ENCODE data around the gene AQP2.

The AQP2 gene

DNA sequence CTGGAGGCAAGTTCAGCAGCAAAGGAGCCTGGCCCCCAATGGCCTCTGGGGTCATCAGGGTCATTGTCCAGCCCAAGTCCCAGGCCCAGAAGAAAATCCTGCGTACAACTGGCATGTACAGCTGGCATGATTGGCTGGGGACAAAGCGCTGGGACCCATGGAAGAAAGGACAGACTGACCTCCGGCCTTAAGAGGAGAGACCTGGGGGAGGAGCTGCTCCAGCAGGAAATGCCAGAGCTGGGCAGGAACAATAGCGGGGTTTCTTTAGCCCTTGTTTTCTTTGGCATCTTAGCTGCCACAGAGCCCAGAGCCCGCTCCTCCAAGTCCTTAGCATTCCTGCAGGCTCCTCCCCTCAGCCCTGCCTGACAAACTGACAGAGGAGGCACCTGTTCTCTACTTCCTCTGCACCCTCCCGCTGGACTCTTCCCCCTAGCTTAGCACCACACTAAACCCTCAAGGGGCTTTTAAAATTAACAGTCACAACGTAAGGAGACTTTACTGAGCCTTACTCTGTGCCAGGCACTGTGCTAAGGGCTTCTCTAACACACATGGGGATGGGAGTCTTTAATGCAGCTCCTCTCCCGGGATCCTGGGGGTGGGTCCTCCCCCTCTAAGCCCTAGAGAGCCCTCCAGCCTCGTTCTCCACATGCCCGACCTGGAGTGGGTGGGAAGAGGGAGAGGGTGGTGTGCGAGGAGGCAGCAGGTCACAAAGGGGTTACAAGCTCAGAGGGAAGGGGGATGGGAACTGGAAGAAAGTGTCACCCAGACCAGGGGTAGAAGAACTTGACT lies 9.3 kb downstream of the AQP2 start:
- in situ Hi-C loops (cut with HindIII; ENCODE audit: low sequenced_read_pairs) = no loop called here

DNA sequence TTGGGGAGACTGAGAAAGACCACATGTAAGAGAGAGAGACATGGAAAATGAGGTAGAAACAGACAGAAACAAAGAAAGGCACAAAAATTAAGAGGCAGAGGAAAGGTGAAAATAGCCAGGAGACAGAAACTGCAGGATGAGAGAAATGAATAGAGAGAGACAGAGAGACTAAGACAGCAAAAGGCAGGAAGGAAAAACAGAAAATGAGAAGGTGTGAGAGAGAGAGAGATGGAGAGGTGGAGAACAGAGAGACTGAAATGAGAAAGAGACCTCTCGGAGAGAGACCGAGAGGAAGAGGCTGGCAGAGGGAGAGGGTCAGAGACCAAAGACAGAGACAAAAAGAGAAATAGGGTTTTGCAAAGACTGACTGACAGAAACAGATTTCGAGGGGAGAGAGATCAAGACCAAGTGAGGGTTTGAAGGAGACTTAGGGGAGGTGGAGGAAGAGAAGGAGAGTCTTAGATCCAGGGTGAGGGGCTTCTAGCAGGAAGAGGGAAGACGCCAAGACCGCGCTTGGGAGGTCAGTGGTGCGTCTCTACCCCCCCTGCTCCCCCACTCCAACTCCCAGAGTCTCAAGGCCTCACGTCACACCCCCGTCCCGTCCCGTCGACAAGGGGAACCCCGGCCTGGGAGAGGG lies 10.1 kb downstream of the AQP2 start:
- TF ChIP-seq, protein P1, sequence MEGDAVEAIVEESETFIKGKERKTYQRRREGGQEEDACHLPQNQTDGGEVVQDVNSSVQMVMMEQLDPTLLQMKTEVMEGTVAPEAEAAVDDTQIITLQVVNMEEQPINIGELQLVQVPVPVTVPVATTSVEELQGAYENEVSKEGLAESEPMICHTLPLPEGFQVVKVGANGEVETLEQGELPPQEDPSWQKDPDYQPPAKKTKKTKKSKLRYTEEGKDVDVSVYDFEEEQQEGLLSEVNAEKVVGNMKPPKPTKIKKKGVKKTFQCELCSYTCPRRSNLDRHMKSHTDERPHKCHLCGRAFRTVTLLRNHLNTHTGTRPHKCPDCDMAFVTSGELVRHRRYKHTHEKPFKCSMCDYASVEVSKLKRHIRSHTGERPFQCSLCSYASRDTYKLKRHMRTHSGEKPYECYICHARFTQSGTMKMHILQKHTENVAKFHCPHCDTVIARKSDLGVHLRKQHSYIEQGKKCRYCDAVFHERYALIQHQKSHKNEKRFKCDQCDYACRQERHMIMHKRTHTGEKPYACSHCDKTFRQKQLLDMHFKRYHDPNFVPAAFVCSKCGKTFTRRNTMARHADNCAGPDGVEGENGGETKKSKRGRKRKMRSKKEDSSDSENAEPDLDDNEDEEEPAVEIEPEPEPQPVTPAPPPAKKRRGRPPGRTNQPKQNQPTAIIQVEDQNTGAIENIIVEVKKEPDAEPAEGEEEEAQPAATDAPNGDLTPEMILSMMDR (IDR thresholded peaks at IDR 0.05; ENCODE audit: low read depth, low read length, missing control alignments) = no peak
- in situ Hi-C loops (cut with HindIII; ENCODE audit: low sequenced_read_pairs) = no loop called here
- no peak for DNase-seq (ENCODE audit: low read depth)
- H3K4me3 ChIP-seq (ENCODE audit: low read depth, low read length) = no peak overlapping the region

More for the DNA sequence above, 9.3 kb downstream of the AQP2 start:
- H3K4me3 ChIP-seq (ENCODE audit: low read depth, low read length) = no peak overlapping the region
- TF ChIP-seq, protein P1 (IDR thresholded peaks at IDR 0.05; ENCODE audit: low read depth, low read length, missing control alignments) = no peak
- no peak for DNase-seq (ENCODE audit: low read depth)

DNA sequence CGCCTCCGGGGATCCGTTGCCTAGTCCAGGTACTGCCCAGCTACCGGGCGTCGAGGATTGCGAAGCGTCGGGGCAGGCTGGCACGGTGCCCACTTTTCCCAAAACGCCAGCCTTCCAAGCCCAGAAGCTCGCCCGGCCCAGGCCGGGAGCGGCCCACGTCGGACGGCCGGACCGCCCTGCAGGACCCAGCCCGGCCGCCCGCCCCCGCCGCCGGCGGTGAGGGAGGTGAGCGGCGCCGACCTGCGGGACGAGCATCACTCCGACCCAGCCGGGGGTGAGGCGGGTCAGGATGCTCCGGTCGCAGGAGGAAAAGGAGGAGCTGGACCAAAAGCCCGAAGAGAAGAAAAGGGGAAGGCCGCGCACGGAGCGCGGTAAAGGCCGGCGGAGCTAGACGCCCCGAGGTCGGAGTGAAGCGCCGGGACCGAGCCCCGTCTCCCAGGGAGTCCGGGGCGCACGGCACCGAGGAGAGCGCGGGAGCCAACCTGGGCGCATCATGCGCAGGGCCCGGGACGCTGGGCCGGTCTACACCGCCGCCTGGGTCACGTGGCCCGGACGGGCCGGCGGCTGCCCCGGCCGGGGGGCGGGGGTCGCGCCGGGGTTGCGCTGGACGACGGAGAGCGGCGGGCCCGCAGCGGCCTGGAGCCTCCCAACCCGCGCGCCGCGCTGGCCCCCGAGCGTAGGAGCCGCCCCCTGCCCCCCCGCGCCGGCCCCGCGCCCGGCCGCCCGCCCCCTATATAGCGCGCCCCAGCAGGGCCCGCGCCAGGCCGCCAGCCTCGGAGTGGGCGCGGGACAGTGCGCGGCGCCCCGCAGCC lies 10.8 kb downstream of the AQP2 start, which contains the start of gene AQP5:
Gene AQP5, plus strand, starts transcription at position 762 of the 812 bp plus-strand sequence. CDS start 146 bp downstream, outside the sequence.
- H3K4me3 ChIP-seq (ENCODE audit: low read depth, low read length) = peak within 1 kb of the TSS; percentile 30
- in situ Hi-C loops (cut with HindIII; ENCODE audit: low sequenced_read_pairs) = no loop called here

DNA sequence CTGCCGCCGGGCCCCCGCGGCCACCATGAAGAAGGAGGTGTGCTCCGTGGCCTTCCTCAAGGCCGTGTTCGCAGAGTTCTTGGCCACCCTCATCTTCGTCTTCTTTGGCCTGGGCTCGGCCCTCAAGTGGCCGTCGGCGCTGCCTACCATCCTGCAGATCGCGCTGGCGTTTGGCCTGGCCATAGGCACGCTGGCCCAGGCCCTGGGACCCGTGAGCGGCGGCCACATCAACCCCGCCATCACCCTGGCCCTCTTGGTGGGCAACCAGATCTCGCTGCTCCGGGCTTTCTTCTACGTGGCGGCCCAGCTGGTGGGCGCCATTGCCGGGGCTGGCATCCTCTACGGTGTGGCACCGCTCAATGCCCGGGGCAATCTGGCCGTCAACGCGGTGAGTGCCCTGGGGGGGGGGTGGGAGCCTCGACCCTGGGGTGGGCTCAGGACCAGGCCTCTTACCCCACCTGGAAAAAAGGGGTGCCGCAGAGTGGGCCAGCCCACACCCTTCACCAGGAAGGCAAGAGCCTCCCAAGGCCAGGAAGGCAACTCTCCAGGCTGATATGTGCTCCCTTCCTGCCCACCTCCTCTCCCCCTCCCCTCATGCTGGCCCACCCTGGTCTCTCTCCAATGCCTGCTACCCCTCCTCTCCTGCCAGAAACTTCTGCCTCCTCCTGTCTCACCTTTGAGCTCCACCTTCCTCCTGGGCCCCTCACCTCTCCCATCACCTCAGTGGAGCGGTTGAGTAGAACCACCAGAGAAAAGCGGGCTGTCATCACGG lies 11.6 kb downstream of the AQP2 start:
- no peak for DNase-seq (ENCODE audit: low read depth)
- H3K4me3 ChIP-seq (ENCODE audit: low read depth, low read length) = no peak overlapping the region
- TF ChIP-seq, protein P1 (IDR thresholded peaks at IDR 0.05; ENCODE audit: low read depth, low read length, missing control alignments) = no peak
- in situ Hi-C loops (cut with HindIII; ENCODE audit: low sequenced_read_pairs) = no loop called here

More for the DNA sequence above, 10.8 kb downstream of the AQP2 start, which contains the start of gene AQP5:
- TF ChIP-seq, protein P1 (IDR thresholded peaks at IDR 0.05; ENCODE audit: low read depth, low read length, missing control alignments) = no peak
- no peak for DNase-seq (ENCODE audit: low read depth)

DNA sequence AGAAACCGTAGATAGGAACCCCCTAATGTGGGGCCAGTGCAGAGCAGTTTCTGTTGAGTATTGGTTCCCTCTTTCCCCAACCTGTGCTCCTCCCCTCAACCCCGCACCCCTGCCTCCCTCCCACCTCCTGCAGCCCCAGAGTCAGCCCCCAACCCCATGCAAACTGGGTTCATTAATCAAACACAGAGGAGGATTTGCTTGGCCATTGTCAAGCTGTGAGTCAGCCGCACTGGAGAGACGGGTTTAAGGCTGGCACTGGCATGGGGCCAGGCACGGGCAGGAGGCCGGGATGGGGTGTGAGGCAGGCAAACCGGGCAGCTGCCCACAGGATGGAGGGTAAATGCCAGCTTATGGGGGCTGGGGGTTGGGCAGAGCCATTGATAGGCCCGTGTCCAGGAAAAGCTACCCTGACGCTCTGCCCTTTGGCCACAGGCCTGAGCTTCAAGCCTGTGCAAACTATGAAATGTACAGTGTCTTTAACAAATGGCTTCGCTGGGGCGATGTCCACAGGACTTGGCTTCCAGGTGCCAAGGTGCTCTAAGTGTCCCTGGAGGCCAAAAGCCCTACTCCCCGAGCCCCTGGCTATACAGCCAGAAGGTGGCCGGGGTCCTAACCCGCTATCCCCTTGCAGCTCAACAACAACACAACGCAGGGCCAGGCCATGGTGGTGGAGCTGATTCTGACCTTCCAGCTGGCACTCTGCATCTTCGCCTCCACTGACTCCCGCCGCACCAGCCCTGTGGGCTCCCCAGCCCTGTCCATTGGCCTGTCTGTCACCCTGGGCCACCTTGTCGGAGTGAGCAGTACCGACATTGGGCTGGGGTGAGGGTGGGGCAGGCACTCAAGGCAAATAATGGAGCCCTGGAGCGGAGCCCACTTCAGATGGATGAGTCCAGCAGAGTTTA lies 12.6 kb downstream of the AQP2 start:
- TF ChIP-seq, protein P1 (IDR thresholded peaks at IDR 0.05; ENCODE audit: low read depth, low read length, missing control alignments) = no peak
- no peak for DNase-seq (ENCODE audit: low read depth)
- H3K4me3 ChIP-seq (ENCODE audit: low read depth, low read length) = no peak overlapping the region
- in situ Hi-C loops (cut with HindIII; ENCODE audit: low sequenced_read_pairs) = no loop called here

All from astrocyte of the cerebellum (primary cell).